Activated naive CD4-positive, alpha-beta T cell treated with anti-CD3 and anti-CD28 coated beads, Interleukin-2, amount 50 U/mL, for 16 hours (primary cell): ENCODE measurements around the gene PGLYRP3.
"Not testable (repeated sequence)": the region's sequence is repeated elsewhere in the genome, so short reads cannot be mapped to it uniquely, and the experiment has no call there.

ENCODE experiments used
- DNase-seq: peaks from one replicate; pipeline ENCODE4 v3.0.0-alpha.2; 2020

The PGLYRP3 gene

GRCh38 chr1:153348511-153349362 is 36.0 kb upstream of the PGLYRP3 start, which contains the start of gene PGLYRP4:
TSS of gene PGLYRP4 (minus strand) at chr1:153348841. CDS start at chr1:153347932, 909 bp downstream.
- DNase-seq = no peak

GRCh38 chr1:153347856-153348255 is 35.1 kb upstream of the PGLYRP3 start:
- no peak for DNase-seq

GRCh38 chr1:153347049-153347448 is 34.3 kb upstream of the PGLYRP3 start:
- DNase-seq = not testable (repeated sequence)

DNA sequence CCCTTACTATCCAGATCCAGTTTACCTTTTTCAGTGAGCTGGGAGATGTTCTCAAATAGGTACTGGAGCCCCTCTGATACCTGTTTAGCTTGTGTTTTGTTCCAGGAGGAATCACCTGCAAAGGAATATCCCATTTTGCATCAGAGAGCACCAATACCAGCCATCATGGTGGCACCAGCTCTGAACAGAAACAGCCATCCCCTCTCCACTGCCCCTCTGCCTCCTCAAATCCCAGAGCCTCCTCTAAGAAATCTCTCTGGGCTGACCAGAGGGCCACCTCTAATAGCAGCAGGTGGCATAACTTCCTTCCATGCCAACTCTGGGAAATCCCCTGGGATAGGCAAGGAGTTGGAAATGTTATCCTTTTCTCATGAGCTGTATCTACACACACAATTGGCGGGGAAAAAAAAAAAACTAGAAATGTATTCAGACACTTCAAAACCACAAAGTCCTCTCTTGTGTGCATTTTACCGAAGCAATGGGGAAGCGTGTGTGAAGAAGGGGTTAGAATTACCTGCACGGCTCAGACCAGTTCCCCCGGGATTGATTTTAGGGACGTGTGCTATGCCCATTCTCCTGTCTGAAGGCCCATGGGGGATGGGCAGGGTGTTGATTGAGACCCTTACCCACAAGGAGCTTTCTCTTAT is 33.4 kb upstream of the PGLYRP3 start:
- DNase-seq = no peak

GRCh38 chr1:153345187-153346076 is 32.7 kb upstream of the PGLYRP3 start:
- no peak for DNase-seq

DNA sequence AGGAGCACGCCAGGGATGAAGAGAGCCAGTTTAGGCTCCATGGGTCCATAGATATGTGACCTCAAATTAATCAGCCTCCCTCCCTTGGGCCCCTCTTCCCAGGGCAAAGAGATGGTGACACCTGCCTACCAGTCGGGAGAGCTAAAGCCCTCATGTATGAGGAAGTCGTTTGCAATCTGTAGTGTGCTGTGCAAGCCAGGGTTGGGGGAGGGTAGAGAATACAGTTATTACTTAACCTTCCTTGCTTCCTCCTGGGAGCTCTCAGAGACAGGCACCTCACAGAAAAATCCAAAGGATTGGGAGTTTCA is 31.9 kb upstream of the PGLYRP3 start:
- DNase-seq = no peak

DNA sequence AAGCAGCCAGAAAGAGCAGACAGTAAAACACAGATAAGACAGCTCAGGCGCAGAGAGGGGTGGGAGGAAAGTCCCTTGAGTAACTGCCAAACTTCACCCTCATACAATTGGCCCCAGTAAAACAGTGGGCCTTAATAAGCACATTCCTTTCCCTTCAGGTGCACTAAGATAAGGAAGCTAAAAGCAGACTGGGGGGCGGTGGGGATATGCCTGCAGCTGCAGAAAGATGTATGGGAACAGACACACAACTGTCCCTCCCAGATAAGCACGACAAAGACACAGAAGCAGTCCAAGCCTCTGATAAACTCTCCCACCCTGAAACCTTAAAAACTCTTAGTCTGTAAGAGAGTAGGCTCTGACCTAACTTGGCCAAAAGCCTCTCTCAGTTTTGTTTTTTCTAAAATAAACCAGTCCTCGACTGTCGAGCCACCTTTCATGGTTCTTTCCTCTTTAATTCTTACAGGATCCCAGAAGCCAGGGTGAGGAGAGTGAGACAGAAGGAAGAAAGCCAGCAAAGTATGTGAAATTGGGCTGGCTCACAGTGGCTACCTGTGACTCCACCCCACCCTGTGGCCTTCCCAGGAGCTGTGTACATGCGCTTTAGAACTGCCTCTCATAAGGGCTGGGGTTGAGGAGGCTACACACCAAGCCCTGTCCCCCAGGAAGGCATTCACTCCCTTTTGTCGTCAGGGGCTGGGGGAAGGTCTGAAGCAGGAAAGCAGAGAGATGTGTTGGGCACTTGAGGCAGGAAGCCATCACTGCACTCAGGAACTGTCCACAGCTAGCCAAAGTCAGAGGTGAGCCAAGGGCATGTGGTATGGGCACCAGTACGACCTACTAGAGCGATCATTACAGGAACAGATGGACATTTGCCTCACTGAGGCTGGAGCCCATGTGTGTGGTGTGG is 31.3 kb upstream of the PGLYRP3 start:
- no peak for DNase-seq

DNA sequence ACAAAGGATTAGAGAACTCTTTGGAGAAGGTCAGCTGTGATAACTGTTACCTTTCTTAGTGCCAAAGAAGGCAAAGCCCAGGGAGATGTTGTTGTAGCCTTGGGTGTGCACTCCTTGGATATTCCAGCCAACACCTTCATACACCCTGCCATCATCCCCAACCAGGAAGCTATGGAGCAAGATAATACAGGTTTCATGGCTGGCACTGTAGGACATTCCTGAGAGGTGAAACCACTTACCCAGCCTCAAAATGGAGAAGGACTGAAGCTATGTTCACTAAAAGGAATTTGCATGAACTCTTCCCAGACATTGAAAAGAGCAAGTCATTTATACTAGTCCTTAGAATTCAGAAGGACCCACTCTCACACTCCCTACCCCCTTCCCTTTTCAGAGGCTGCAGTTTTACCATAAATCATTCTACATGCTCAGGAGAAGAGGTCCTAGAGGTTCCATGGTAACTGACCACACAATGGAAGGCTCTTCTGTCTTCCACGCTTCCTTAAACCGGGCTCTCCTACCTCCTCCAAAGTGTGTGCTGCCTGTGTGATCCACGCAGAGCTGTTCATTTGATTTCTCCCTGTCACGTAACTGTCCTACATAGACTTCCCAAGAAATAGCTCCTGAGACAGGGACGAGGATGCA is 30.4 kb upstream of the PGLYRP3 start:
- DNase-seq = no peak

- no peak for DNase-seq
These were observed 29.4 kb upstream of the PGLYRP3 start for GRCh38 chr1:153342178-153342577.

GRCh38 chr1:153341431-153341934 is 28.7 kb upstream of the PGLYRP3 start:
- DNase-seq = no peak

DNA sequence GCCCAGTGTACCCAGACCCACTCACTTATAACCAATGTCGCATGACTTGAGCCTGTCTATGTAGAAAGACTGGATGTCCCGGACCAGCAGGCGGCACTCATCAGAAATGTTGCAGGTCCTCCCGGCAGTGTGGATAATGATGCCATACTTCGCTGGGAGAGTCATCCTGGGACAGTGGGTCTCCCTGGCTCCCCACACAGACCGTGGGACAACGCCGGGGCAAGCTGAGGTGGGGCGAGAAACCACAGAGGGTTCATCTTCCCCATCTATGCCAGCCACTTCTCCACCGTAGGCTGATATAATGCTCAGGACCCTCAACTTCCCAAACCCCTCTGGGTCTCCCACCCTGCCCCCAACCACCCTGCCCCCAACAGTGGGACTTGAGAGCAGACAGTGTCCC is 27.6 kb upstream of the PGLYRP3 start:
- DNase-seq = no peak

DNA sequence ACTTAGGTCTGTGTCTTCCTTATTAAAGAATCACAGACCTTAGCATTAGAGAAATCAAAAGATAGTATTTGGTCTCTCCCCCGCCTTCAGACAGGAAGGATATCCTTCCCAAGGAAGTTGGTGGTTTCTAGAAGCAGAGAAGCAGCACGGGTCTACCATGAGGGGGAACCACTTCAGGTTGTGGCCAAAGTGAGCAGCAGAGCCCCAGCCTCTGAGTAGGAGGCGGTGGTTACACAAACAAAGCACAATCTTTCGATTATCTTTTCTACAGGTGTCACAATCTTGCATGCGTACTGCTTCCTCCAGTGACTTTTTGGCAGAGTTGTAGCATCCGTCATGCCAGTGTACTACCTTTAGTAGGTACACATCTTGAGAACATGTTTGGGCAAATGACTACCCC is 27.1 kb upstream of the PGLYRP3 start:
- DNase-seq = no peak

DNA sequence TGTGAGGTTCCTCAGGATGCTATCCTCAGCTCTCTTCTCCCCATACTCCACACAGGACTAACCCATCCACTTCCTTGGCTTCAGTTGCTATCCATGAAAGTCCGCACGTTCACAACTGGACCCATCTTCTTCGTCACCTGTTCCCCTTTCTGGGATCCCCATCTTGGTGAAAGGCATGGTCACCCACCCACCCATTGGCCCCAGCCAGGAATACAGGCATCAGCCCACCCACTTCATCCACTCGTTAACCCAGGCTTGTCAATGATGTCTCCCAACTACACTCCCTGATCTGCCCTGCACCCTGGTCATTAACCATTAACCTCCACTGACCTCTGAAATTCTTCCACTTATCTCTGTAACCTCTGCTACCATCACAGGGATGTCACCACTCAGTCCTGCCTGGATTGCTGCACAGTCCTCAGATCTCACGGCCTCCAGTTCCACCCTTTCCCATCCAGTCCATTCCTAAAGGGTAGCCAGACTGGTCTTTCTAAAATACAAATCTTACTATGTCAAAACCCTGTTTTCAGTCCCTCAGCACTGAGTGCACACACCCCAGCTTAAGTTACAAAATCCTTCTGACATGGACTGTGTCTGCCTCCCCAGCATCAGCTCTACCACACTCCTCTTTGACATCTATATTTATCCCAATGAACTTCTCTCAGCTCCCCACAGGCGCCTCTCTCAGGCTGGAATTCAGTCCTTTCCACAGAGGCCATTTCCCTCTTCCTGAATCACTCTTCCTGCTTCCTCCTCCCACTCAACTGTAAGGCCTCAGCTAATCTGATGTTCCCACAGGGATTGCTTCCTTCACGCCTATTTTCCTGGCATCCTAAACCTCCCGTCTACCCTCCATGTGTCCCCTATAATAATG is 25.5 kb upstream of the PGLYRP3 start:
- no peak for DNase-seq

- no peak for DNase-seq
These were observed 23.9 kb upstream of the PGLYRP3 start for GRCh38 chr1:153336650-153337049.

GRCh38 chr1:153333902-153334301 is 21.1 kb upstream of the PGLYRP3 start:
- DNase-seq = no peak

- DNase-seq = no peak
These were observed 12.2 kb upstream of the PGLYRP3 start for GRCh38 chr1:153324912-153325311.

GRCh38 chr1:153322568-153322967 is 9.8 kb upstream of the PGLYRP3 start:
- DNase-seq = no peak

DNA sequence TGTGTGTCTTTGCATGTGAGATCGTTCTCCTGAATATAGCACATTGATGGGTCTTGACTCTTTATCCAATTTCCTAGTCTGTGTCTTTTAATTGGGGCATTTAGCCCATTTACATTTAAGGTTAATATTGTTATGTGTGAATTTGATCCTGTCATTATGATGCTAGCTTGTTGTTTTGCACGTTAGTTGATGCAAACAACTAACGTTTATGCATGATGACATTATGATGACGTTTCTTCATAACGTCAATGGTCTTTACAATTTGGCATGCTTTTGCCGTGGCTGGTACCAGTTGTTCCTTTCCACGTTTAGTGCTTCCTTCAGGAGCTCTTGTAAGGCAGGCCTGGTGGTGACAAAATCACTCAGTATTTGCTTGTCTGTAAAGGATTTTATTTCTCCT is 5.4 kb upstream of the PGLYRP3 start:
- DNase-seq = not testable (repeated sequence)

GRCh38 chr1:153316013-153316412 is 3.3 kb upstream of the PGLYRP3 start:
- not testable (repeated sequence) for DNase-seq

DNA sequence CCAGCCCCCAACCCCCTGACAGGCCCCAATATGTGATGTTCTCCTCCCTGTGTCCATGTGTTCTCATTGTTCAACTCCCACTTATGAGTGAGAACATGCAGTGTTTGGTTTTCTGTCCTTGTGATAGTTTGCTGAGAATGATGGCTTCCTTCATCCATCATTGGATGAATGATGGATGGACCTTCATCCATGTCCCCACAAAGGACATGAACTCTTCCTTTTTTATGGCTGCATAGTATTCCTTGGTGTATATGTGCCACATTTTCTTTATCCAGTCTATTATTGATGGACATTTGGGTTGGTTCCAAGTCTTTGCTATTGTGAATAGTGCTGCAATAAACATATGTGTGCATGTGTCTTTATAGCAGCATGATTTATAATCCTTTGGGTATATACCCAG is 1.6 kb upstream of the PGLYRP3 start:
- not testable (repeated sequence) for DNase-seq

GRCh38 chr1:153313288-153313687 is 536 bp upstream of the PGLYRP3 start:
- no peak for DNase-seq
